HepG2 (cell line): Measurements from ENCODE around the gene SEL1L2. TPM values are rescaled to one million over a fixed set of nuclear protein-coding genes. Genes with fewer than 3 reads are reported as not detected.

Source experiments
- ASH2L ChIP-seq: fragments of 300-600, 200-600 bp; sonication (generic); IDR thresholded peaks from 2 replicates; pipeline ENCODE4 v1.7.0; 2017; ENCODE audit warnings: low read depth, mild to moderate bottlenecking, moderate library complexity, mixed read lengths, low read length; ENCODE audit not compliant: insufficient read length
- BHLHE40 ChIP-seq: IDR thresholded peaks from 2 replicates; pipeline ENCODE4 v1.6.1; 2011; ENCODE audit warnings: low read length, improper control_type of control experiment
- MAZ ChIP-seq, 2 experiments: sonication (generic) in 1 of 2; formaldehyde crosslinking in 1 of 2; IDR thresholded peaks; 2 replicates each; pipeline versions ENCODE4 v1.5.0 to v1.6.1; 2012 to 2020; ENCODE audit warnings: low read depth in 2 of 2, mild to moderate bottlenecking in 2 of 2, borderline replicate concordance in 1 of 2, improper control_type of control experiment in 1 of 2, low read length in 1 of 2, missing genetic modification reagents in 1 of 2, moderate library complexity in 1 of 2
- NCOA5 ChIP-seq: sonication (generic); formaldehyde crosslinking; IDR thresholded peaks from 2 replicates; pipeline ENCODE4 v1.4.0; 2020; ENCODE audit warnings: missing genetic modification reagents
- PAF1 ChIP-seq: IDR thresholded peaks from 2 replicates; pipeline ENCODE4 v1.6.1; 2016; ENCODE audit warnings: missing genetic modification reagents, missing compliant biosample characterization
- PPARG ChIP-seq: conservative IDR thresholded peaks from 2 replicates; pipeline ENCODE4 v1.6.1; 2016; ENCODE audit warnings: missing biosample characterization, missing genetic modification reagents
- RARG ChIP-seq: sonication (generic); formaldehyde crosslinking; IDR thresholded peaks from 2 replicates; pipeline ENCODE4 v1.4.0; 2020; ENCODE audit warnings: low read depth, mild to moderate bottlenecking, missing genetic modification reagents
- SOX13 ChIP-seq, 3 experiments: fragments of 450-650 bp in 1 of 3; sonication (generic) in 1 of 3; formaldehyde crosslinking in 1 of 3; IDR thresholded peaks in 2 of 3; conservative IDR thresholded peaks in 1 of 3; 2 replicates each; pipeline versions ENCODE4 v1.5.0 to v1.6.1; 2016 to 2020; ENCODE audit warnings: antibody characterized with exemption in 1 of 3, mild to moderate bottlenecking in 1 of 3, missing compliant biosample characterization in 1 of 3, missing genetic modification reagents in 1 of 3, moderate library complexity in 1 of 3
- STAT5B ChIP-seq: sonication (generic); formaldehyde crosslinking; IDR thresholded peaks from 2 replicates; pipeline ENCODE4 v1.4.0; 2020; ENCODE audit warnings: missing genetic modification reagents
- YY1 ChIP-seq: IDR thresholded peaks from 2 replicates; pipeline ENCODE4 v1.6.1; 2011; ENCODE audit warnings: low read length, low read depth, moderate library complexity, mild to moderate bottlenecking; ENCODE audit not compliant: insufficient read depth, insufficient replicate concordance
- ZNF121 ChIP-seq: sonication (generic); formaldehyde crosslinking; IDR thresholded peaks from 2 replicates; pipeline ENCODE4 v1.5.0; 2020; ENCODE audit warnings: mild to moderate bottlenecking, missing genetic modification reagents
- ZNF264 ChIP-seq: sonication (generic); formaldehyde crosslinking; IDR thresholded peaks from 2 replicates; pipeline ENCODE4 v1.4.0; 2020; ENCODE audit warnings: missing genetic modification reagents
- ZNF296 ChIP-seq: sonication (generic); formaldehyde crosslinking; conservative IDR thresholded peaks from 2 replicates; pipeline ENCODE4 v1.5.0; 2020; ENCODE audit warnings: mild to moderate bottlenecking, missing genetic modification reagents
- ZNF446 ChIP-seq: sonication (generic); formaldehyde crosslinking; IDR thresholded peaks from 2 replicates; pipeline ENCODE4 v1.5.0; 2020; ENCODE audit warnings: mild to moderate bottlenecking, missing genetic modification reagents
- ZNF614 ChIP-seq: IDR thresholded peaks from 2 replicates; pipeline ENCODE4 v1.6.1; 2018; ENCODE audit warnings: missing biosample characterization, missing genetic modification reagents, inconsistent platforms, borderline replicate concordance
- ZNF761 ChIP-seq: sonication (generic); formaldehyde crosslinking; conservative IDR thresholded peaks from 2 replicates; pipeline ENCODE4 v1.4.0; 2020; ENCODE audit warnings: mild to moderate bottlenecking, missing genetic modification reagents
- ZNF878 ChIP-seq: sonication (generic); formaldehyde crosslinking; IDR thresholded peaks from 2 replicates; pipeline ENCODE4 v1.8.1; 2023; ENCODE audit warnings: mild to moderate bottlenecking, missing genetic modification reagents, moderate library complexity
- polyA plus RNA-seq, 8 experiments: library from polyadenylated mRNA; depleted of rRNA in 3 of 8; stranded (reverse) in 7 of 8; unstranded in 1 of 8; fragments of >200 nt; fragmentation: Illumina TruSeq in 4 of 8; extraction: Trizol in 4 of 8; gene quantifications; 2 replicates each; pipeline versions ENCODE4 v1.2.1 to v1.2.3, GENCODE V29; 2011 to 2016; ENCODE audit warnings: low read depth in 4 of 8, missing spikeins in 1 of 8, mixed read lengths in 1 of 8; ENCODE audit not compliant: insufficient read depth in 1 of 8
- total RNA-seq, 5 experiments: library from RNA; depleted of rRNA; stranded (reverse); fragments of >200 nt; fragmentation: Illumina TruSeq; extraction: Trizol; gene quantifications; 2 replicates each; pipeline ENCODE4 v1.2.3, GENCODE V29; 2016; ENCODE audit warnings: low read depth in 1 of 5
- TF ChIP-seq, protein P1 (sequence below): sonication (generic); formaldehyde crosslinking; IDR thresholded peaks from 2 replicates; pipeline ENCODE4 v1.4.0; 2020; ENCODE audit warnings: missing genetic modification reagents
- TF ChIP-seq, protein P2 (sequence below): IDR thresholded peaks from 2 replicates; pipeline ENCODE4 v1.6.1; 2016
- TF ChIP-seq, protein P3 (sequence below): sonication (generic); formaldehyde crosslinking; IDR thresholded peaks from 2 replicates; pipeline ENCODE4 v1.5.0; 2020; ENCODE audit warnings: missing genetic modification reagents
- TF ChIP-seq, protein P4 (sequence below): sonication (generic); formaldehyde crosslinking; IDR thresholded peaks from 2 replicates; pipeline ENCODE4 v1.5.0; 2020; ENCODE audit warnings: mild to moderate bottlenecking, missing genetic modification reagents

Gene SEL1L2
- total and polyA plus RNA-seq, 2 of the 13 experiments (the other 11 are each of a cell fraction or from before 2014, with no cell fraction given): not detected

DNA sequence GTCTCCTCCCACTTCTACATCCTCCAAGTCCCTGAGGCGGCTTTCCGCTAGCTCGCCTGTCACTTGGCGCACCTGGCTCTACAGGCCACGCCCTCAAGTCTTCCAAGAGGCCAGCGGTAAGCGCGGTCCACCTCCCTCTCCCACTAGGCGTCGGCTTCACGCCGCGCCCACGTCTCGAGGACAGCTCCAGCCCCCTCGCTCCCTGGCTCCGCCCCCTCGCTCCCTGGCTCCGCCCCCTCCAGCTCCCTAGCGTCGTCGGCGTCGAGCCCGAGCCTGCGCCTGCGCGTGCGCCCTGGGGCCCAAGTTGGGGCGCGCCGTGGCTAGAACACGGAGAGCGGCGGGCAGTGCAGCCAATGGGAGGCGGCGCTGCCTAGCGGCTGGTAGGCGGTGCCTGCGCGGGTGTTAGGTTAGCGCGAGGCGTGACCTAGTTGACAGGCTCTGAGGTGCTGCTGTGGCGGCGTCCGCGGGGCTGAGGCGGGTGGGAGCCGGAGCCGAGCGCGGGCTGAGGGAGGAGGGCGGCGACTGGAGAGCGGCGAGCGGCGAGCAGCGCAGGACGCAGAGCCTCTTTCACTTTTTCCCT lies 4.8 kb upstream of the SEL1L2 start, which contains the start of gene MACROD2 (continued):
- TF ChIP-seq ZNF614 (no peak), ZNF121 (CRISPR knock-in tag) (no peak), ASH2L (no peak), YY1 (no peak), ZNF761 (CRISPR knock-in tag) (0 out of 2 replicates have a peak, but pooled peaks have one; percentile 59), SOX13 (IDR thresholded peaks at IDR 0.05) (no peak), SOX13 (CRISPR knock-in tag; conservative IDR thresholded peaks at IDR 0.05 in 1 of 2, IDR thresholded peaks at IDR 0.05 in 1 of 2) (no peak), ZNF446 (CRISPR knock-in tag) (peak; percentile 72; the same call in 1 of the 2 replicates), STAT5B (no peak), NCOA5 (CRISPR knock-in tag) (no peak), MAZ (IDR thresholded peaks at IDR 0.05; ENCODE audit: borderline replicate concordance, low read depth, low read length) (no peak), MAZ (CRISPR knock-in tag; IDR thresholded peaks at IDR 0.05; ENCODE audit: low read depth) (0 out of 2 replicates have a peak, but pooled peaks have one; percentile 33), ZNF296 (CRISPR knock-in tag) (no peak), RARG (CRISPR knock-in tag) (no peak), BHLHE40 (no peak), PPARG (CRISPR knock-in tag) (no peak), ZNF878 (CRISPR knock-in tag) (no peak), PAF1 (CRISPR knock-in tag) (no peak), ZNF264 (CRISPR knock-in tag) (no peak)
- TF ChIP-seq, protein P1, sequence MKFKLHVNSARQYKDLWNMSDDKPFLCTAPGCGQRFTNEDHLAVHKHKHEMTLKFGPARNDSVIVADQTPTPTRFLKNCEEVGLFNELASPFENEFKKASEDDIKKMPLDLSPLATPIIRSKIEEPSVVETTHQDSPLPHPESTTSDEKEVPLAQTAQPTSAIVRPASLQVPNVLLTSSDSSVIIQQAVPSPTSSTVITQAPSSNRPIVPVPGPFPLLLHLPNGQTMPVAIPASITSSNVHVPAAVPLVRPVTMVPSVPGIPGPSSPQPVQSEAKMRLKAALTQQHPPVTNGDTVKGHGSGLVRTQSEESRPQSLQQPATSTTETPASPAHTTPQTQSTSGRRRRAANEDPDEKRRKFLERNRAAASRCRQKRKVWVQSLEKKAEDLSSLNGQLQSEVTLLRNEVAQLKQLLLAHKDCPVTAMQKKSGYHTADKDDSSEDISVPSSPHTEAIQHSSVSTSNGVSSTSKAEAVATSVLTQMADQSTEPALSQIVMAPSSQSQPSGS (CRISPR knock-in tag): no peak
- TF ChIP-seq, protein P2, sequence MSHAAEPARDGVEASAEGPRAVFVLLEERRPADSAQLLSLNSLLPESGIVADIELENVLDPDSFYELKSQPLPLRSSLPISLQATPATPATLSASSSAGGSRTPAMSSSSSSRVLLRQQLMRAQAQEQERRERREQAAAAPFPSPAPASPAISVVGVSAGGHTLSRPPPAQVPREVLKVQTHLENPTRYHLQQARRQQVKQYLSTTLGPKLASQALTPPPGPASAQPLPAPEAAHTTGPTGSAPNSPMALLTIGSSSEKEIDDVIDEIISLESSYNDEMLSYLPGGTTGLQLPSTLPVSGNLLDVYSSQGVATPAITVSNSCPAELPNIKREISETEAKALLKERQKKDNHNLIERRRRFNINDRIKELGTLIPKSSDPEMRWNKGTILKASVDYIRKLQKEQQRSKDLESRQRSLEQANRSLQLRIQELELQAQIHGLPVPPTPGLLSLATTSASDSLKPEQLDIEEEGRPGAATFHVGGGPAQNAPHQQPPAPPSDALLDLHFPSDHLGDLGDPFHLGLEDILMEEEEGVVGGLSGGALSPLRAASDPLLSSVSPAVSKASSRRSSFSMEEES (CRISPR knock-in tag): no peak
- TF ChIP-seq, protein P3, sequence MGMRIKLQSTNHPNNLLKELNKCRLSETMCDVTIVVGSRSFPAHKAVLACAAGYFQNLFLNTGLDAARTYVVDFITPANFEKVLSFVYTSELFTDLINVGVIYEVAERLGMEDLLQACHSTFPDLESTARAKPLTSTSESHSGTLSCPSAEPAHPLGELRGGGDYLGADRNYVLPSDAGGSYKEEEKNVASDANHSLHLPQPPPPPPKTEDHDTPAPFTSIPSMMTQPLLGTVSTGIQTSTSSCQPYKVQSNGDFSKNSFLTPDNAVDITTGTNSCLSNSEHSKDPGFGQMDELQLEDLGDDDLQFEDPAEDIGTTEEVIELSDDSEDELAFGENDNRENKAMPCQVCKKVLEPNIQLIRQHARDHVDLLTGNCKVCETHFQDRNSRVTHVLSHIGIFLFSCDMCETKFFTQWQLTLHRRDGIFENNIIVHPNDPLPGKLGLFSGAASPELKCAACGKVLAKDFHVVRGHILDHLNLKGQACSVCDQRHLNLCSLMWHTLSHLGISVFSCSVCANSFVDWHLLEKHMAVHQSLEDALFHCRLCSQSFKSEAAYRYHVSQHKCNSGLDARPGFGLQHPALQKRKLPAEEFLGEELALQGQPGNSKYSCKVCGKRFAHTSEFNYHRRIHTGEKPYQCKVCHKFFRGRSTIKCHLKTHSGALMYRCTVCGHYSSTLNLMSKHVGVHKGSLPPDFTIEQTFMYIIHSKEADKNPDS (CRISPR knock-in tag): no peak
- TF ChIP-seq, protein P4, sequence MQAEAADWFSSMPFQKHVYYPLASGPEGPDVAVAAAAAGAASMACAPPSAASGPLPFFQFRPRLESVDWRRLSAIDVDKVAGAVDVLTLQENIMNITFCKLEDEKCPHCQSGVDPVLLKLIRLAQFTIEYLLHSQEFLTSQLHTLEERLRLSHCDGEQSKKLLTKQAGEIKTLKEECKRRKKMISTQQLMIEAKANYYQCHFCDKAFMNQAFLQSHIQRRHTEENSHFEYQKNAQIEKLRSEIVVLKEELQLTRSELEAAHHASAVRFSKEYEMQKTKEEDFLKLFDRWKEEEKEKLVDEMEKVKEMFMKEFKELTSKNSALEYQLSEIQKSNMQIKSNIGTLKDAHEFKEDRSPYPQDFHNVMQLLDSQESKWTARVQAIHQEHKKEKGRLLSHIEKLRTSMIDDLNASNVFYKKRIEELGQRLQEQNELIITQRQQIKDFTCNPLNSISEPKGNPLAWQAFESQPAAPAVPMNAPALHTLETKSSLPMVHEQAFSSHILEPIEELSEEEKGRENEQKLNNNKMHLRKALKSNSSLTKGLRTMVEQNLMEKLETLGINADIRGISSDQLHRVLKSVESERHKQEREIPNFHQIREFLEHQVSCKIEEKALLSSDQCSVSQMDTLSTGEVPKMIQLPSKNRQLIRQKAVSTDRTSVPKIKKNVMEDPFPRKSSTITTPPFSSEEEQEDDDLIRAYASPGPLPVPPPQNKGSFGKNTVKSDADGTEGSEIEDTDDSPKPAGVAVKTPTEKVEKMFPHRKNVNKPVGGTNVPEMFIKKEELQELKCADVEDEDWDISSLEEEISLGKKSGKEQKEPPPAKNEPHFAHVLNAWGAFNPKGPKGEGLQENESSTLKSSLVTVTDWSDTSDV (CRISPR knock-in tag): peak; percentile 32; the same call in 1 of the 2 replicates
